Measurements from ENCODE around the gene NFKBIL1.
"Not testable (repeated sequence)": the region's sequence is repeated elsewhere in the genome, so short reads cannot be mapped to it uniquely, and the experiment has no call there.

Gene NFKBIL1

GRCh38 chr6:31582230-31582643, 34.8 kb downstream of the NFKBIL1 start, which contains the start of gene LTB:
LTB (minus strand) TSS chr6:31582424; CDS start chr6:31582417, 7 bp downstream.
- DNase-seq: no peak

GRCh38 chr6:31585491-31585890, 38.1 kb downstream of the NFKBIL1 start:
- DNase-seq: no peak

- no peak for DNase-seq
Measured at GRCh38 chr6:31586008-31586407, 38.6 kb downstream of the NFKBIL1 start, which contains the start of gene LST1. LST1 (plus strand) TSS chr6:31586277; CDS start chr6:31587300, 1,023 bp downstream.

- no peak for DNase-seq
Measured at GRCh38 chr6:31586599-31587281, 39.3 kb downstream of the NFKBIL1 start.

- no peak for DNase-seq
Measured at GRCh38 chr6:31587791-31588777, 40.7 kb downstream of the NFKBIL1 start.

- DNase-seq: no peak
Measured at GRCh38 chr6:31588871-31589650, 41.7 kb downstream of the NFKBIL1 start.

GRCh38 chr6:31590691-31591090, 43.3 kb downstream of the NFKBIL1 start:
- not testable (repeated sequence) for DNase-seq

- no peak for DNase-seq
Measured at GRCh38 chr6:31592396-31592771, 45.0 kb downstream of the NFKBIL1 start.

GRCh38 chr6:31597006-31597405, 49.6 kb downstream of the NFKBIL1 start:
- peak; percentile 45 for DNase-seq

GRCh38 chr6:31607317-31607716, 59.9 kb downstream of the NFKBIL1 start:
- no peak for DNase-seq
